ENCODE measurements around the gene TAF15.

Gene TAF15

GRCh38 chr17:35804658-35805192 lies 4.6 kb upstream of the TAF15 start:
- H4K8ac ChIP-seq (ENCODE audit: low read depth, low read length), result no peak overlapping the region
- no peak overlapping the region for H3K4ac ChIP-seq (ENCODE audit: low read depth, low read length)
- no peak overlapping the region for H2AK5ac ChIP-seq (ENCODE audit: low read length)
- H3K56ac ChIP-seq (ENCODE audit: low read length), result no peak overlapping the region
- peaks cover 4% of the 10 kb centered on the region for H3K79me2 ChIP-seq (ENCODE audit: control insufficient read depth, insufficient read depth, low read length)
- H3K36me3 ChIP-seq (ENCODE audit: control insufficient read depth, insufficient read depth, low read length), result no peaks in the 10 kb centered on the region
- H4K5ac ChIP-seq (ENCODE audit: low read length), result no peak overlapping the region
- no peak overlapping the region for H2BK120ac ChIP-seq (ENCODE audit: low read depth, low read length)
- H3K9ac ChIP-seq (ENCODE audit: low read length), result no peak overlapping the region
- no CpG with 5 or more reads among the region's 1 CpG for WGBS (ENCODE audit: extremely low coverage, insufficient coverage, low lambda C conversion rate)
- H3K4me3 ChIP-seq (ENCODE audit: low read length), result no peak overlapping the region
- no peaks in the 10 kb centered on the region for H3K4me1 ChIP-seq (ENCODE audit: control insufficient read depth, low read depth, low read length)
- DNase-seq, result peak; percentile 96
- no peak overlapping the region for H3K27ac ChIP-seq (ENCODE audit: low read depth, low read length)
- H3K23ac ChIP-seq (ENCODE audit: low read length), result no peak overlapping the region
- H3K27me3 ChIP-seq (ENCODE audit: insufficient read depth, low read length, poor library complexity), result no peaks in the 10 kb centered on the region
- H2BK15ac ChIP-seq (replicated peaks; ENCODE audit: low read depth), result no peak overlapping the region
- no peak overlapping the region for H2BK5ac ChIP-seq (ENCODE audit: low read length)
- no peak overlapping the region for H3K18ac ChIP-seq (ENCODE audit: low read length)
- H3K4me2 ChIP-seq (ENCODE audit: low read length), result no peak overlapping the region
- no peaks in the 10 kb centered on the region for H3K79me1 ChIP-seq (ENCODE audit: low read length)

- Histone ChIP-seq H2BK15ac (replicated peaks; ENCODE audit: low read depth) (no peak overlapping the region), H3K9ac (ENCODE audit: low read length) (no peak overlapping the region), H3K23ac (ENCODE audit: low read length) (peak overlapping the region; percentile 60), H4K5ac (ENCODE audit: low read length) (no peak overlapping the region), H2AK5ac (ENCODE audit: low read length) (no peak overlapping the region), H3K79me2 (ENCODE audit: control insufficient read depth, insufficient read depth, low read length) (peaks cover 24% of the 10 kb centered on the region), H3K27ac (ENCODE audit: low read depth, low read length) (no peak overlapping the region), H2BK5ac (ENCODE audit: low read length) (no peak overlapping the region), H3K36me3 (ENCODE audit: control insufficient read depth, insufficient read depth, low read length) (no peaks in the 10 kb centered on the region), H2BK120ac (ENCODE audit: low read depth, low read length) (no peak overlapping the region), H3K4ac (ENCODE audit: low read depth, low read length) (no peak overlapping the region), H3K4me1 (ENCODE audit: control insufficient read depth, low read depth, low read length) (no peaks in the 10 kb centered on the region), H3K56ac (ENCODE audit: low read length) (peak overlapping the region; percentile 12), H3K79me1 (ENCODE audit: low read length) (peaks cover 3% of the 10 kb centered on the region), H4K8ac (ENCODE audit: low read depth, low read length) (no peak overlapping the region), H3K4me2 (ENCODE audit: low read length) (no peak overlapping the region), H3K4me3 (ENCODE audit: low read length) (no peak overlapping the region), H3K27me3 (ENCODE audit: insufficient read depth, low read length, poor library complexity) (no peaks in the 10 kb centered on the region), H3K18ac (ENCODE audit: low read length) (no peak overlapping the region)
- no peak for DNase-seq
- no CpG with 5 or more reads among the region's 7 CpGs for WGBS (ENCODE audit: extremely low coverage, insufficient coverage, low lambda C conversion rate)
Observed at GRCh38 chr17:35807371-35808144, 1.7 kb upstream of the TAF15 start.

GRCh38 chr17:35808240-35808961 lies 883 bp upstream of the TAF15 start:
- Histone ChIP-seq H3K9ac (ENCODE audit: low read length) (peak overlapping the region; percentile 49), H2BK5ac (ENCODE audit: low read length) (no peak overlapping the region), H3K23ac (ENCODE audit: low read length) (no peak overlapping the region), H3K27ac (ENCODE audit: low read depth, low read length) (no peak overlapping the region), H3K18ac (ENCODE audit: low read length) (no peak overlapping the region), H3K79me2 (ENCODE audit: control insufficient read depth, insufficient read depth, low read length) (peaks cover 30% of the 10 kb centered on the region), H3K4me3 (ENCODE audit: low read length) (no peak overlapping the region), H2AK5ac (ENCODE audit: low read length) (no peak overlapping the region), H2BK15ac (replicated peaks; ENCODE audit: low read depth) (no peak overlapping the region), H4K8ac (ENCODE audit: low read depth, low read length) (no peak overlapping the region), H3K27me3 (ENCODE audit: insufficient read depth, low read length, poor library complexity) (no peaks in the 10 kb centered on the region), H2BK120ac (ENCODE audit: low read depth, low read length) (no peak overlapping the region), H3K4me1 (ENCODE audit: control insufficient read depth, low read depth, low read length) (no peaks in the 10 kb centered on the region), H4K5ac (ENCODE audit: low read length) (no peak overlapping the region), H3K56ac (ENCODE audit: low read length) (peak overlapping the region; percentile 69), H3K79me1 (ENCODE audit: low read length) (peaks cover 5% of the 10 kb centered on the region), H3K4me2 (ENCODE audit: low read length) (peak overlapping the region; percentile 32), H3K4ac (ENCODE audit: low read depth, low read length) (no peak overlapping the region), H3K36me3 (ENCODE audit: control insufficient read depth, insufficient read depth, low read length) (no peaks in the 10 kb centered on the region)
- no peak for DNase-seq
- whole genome bisulfite sequencing (ENCODE audit: extremely low coverage, insufficient coverage, low lambda C conversion rate), result no CpG with 5 or more reads among the region's 19 CpGs

- Histone ChIP-seq H2AK5ac (ENCODE audit: low read length) (peak overlapping the region; percentile 80), H2BK120ac (ENCODE audit: low read depth, low read length) (no peak overlapping the region), H4K8ac (ENCODE audit: low read depth, low read length) (no peak overlapping the region), H3K27me3 (ENCODE audit: insufficient read depth, low read length, poor library complexity) (no peaks in the 10 kb centered on the region), H3K23ac (ENCODE audit: low read length) (peak overlapping the region; percentile 31), H3K56ac (ENCODE audit: low read length) (peak overlapping the region; percentile 100), H2BK15ac (replicated peaks; ENCODE audit: low read depth) (no peak overlapping the region), H3K4me3 (ENCODE audit: low read length) (peak overlapping the region; percentile 94), H3K4me2 (ENCODE audit: low read length) (peak overlapping the region; percentile 41), H4K5ac (ENCODE audit: low read length) (peak overlapping the region; percentile 53), H3K18ac (ENCODE audit: low read length) (peak overlapping the region; percentile 91), H3K4ac (ENCODE audit: low read depth, low read length) (peak overlapping the region; percentile 92), H3K79me2 (ENCODE audit: control insufficient read depth, insufficient read depth, low read length) (peaks cover 38% of the 10 kb centered on the region), H3K4me1 (ENCODE audit: control insufficient read depth, low read depth, low read length) (no peaks in the 10 kb centered on the region), H3K27ac (ENCODE audit: low read depth, low read length) (peak overlapping the region; percentile 90), H2BK5ac (ENCODE audit: low read length) (peak overlapping the region; percentile 85), H3K79me1 (ENCODE audit: low read length) (peaks cover 5% of the 10 kb centered on the region), H3K36me3 (ENCODE audit: control insufficient read depth, insufficient read depth, low read length) (no peaks in the 10 kb centered on the region), H3K9ac (ENCODE audit: low read length) (peak overlapping the region; percentile 99)
- WGBS (ENCODE audit: extremely low coverage, insufficient coverage, low lambda C conversion rate), result no CpG with 5 or more reads among the region's 24 CpGs
- no peak for DNase-seq
Observed at GRCh38 chr17:35809855-35810461, 674 bp downstream of the TAF15 start.

- Histone ChIP-seq H3K27me3 (ENCODE audit: insufficient read depth, low read length, poor library complexity) (no peaks in the 10 kb centered on the region), H3K27ac (ENCODE audit: low read depth, low read length) (no peak overlapping the region), H3K56ac (ENCODE audit: low read length) (no peak overlapping the region), H2AK5ac (ENCODE audit: low read length) (no peak overlapping the region), H4K5ac (ENCODE audit: low read length) (no peak overlapping the region), H2BK15ac (replicated peaks; ENCODE audit: low read depth) (no peak overlapping the region), H3K4me2 (ENCODE audit: low read length) (no peak overlapping the region), H2BK5ac (ENCODE audit: low read length) (no peak overlapping the region), H3K4me1 (ENCODE audit: control insufficient read depth, low read depth, low read length) (no peaks in the 10 kb centered on the region), H4K8ac (ENCODE audit: low read depth, low read length) (no peak overlapping the region), H3K23ac (ENCODE audit: low read length) (no peak overlapping the region), H3K4ac (ENCODE audit: low read depth, low read length) (no peak overlapping the region), H2BK120ac (ENCODE audit: low read depth, low read length) (no peak overlapping the region), H3K9ac (ENCODE audit: low read length) (no peak overlapping the region), H3K18ac (ENCODE audit: low read length) (no peak overlapping the region), H3K79me2 (ENCODE audit: control insufficient read depth, insufficient read depth, low read length) (peaks cover 48% of the 10 kb centered on the region), H3K4me3 (ENCODE audit: low read length) (no peak overlapping the region), H3K36me3 (ENCODE audit: control insufficient read depth, insufficient read depth, low read length) (no peaks in the 10 kb centered on the region), H3K79me1 (ENCODE audit: low read length) (peaks cover 5% of the 10 kb centered on the region)
- no peak for DNase-seq
- WGBS (ENCODE audit: extremely low coverage, insufficient coverage, low lambda C conversion rate), result no CpG with 5 or more reads among the region's 6 CpGs
Observed at GRCh38 chr17:35811759-35812158, 2.5 kb downstream of the TAF15 start.
